Putamen (tissue), 1 donor: Measurements from ENCODE around the gene KPRP.

Experiments
- DNase-seq: peaks from one replicate; pipeline ENCODE4 v3.0.0-alpha.2; 2016; ENCODE audit warnings: low spot score

The KPRP gene

DNA sequence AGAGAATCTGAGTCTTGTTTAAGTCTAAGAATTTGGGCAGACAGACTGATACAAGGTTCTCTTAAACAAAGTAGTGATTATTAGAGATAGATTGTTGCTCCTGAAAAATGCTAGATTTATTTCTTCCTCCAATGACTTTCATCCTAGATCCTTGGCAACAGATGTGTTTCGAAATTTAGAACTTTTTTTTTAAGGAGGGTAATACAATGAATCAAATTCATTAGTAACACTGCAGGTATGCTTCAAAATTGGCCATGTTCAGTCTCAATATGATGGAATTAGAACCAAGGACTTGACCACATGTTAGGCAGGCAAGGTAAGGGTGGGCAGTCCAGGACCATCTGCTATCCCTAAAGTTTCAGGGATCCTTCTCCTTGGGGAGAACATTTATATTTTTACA lies 12.6 kb downstream of the KPRP start:
- DNase-seq: no peak

DNA sequence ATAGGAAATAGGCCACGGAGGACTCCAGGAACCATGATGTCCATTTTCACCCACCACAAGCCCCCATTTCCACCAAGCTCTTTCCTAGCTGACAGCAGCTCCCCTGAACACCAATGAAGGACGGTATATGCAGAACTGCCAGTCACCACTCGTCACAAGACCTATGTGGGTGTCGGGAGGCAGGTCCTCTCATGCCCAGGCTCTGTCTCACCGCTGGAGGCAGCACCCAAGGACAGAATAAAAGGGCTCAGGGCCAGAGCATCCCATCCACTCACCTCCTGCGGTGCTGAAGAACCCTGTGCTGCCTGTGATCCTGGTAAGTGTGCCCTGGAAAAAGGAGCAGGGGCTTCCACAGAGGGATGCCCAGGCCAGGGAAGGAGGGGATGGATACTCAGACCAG lies 17.1 kb downstream of the KPRP start, which contains the start of gene LCE1F:
Gene LCE1F, plus strand, starts transcription at position 266 of the 400 bp plus-strand sequence. CDS start 1,232 bp downstream, outside the sequence.
- no peak for DNase-seq

DNA sequence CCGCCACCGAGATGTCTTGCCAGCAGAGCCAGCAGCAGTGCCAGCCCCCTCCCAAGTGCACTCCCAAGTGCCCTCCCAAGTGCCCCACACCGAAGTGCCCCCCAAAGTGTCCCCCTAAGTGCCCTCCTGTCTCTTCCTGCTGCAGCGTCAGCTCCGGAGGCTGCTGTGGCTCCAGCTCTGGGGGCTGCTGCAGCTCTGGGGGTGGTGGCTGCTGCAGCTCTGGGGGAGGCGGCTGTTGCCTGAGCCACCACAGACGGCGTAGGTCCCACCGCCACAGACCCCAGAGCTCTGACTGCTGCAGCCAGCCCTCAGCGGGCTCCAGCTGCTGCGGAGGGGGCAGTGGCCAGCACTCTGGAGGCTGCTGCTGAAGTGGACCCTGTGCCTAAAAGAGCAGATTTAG lies 18.5 kb downstream of the KPRP start:
- no peak for DNase-seq

DNA sequence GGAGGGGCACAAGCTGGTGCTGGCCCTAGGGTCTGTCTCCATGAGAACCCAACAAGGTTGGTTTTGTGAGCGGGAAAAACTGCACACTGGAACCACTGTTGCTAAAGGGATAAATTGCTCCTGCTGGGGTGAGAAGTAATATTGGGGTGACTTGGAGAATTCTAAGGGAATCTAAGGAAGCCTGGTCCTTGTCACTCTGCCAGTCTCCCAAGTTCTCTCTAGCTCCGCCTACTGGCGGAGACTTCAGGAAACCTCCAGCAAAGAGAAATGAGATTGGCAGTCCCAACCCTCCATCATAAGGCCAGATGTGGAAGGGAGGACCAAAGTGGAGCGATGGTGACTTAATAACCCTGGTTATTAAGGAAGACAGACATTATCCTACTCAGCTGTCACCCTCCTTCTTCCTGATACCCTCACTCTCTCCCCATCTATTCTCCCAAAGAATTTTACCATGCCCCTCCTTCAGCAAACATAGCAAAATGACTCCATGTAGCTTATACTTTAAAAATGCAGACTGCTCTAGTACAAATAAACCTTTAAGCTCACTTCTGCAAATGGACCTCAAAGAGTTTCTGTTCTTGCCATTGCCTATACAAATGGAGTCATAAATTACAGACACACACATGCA lies 19.8 kb downstream of the KPRP start:
- no peak for DNase-seq

DNA sequence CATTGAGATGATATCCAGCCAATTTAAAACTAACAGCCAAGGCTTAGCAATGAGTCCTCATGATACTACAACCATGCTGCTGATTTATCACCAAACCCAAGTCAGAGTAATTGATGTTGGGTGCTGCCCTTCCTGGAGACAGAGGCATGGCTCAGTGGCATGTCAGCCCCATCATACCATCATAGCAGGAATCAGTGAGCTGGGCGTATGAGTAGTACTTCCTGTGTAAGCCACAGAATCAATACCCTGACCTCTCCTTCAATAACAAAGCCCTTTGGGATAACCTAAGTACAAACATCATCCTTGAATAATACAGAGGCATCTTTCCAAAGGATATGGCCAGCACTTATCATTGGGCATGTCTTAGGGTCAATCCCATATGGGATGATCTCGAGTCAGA lies 25.3 kb downstream of the KPRP start:
- DNase-seq: no peak

DNA sequence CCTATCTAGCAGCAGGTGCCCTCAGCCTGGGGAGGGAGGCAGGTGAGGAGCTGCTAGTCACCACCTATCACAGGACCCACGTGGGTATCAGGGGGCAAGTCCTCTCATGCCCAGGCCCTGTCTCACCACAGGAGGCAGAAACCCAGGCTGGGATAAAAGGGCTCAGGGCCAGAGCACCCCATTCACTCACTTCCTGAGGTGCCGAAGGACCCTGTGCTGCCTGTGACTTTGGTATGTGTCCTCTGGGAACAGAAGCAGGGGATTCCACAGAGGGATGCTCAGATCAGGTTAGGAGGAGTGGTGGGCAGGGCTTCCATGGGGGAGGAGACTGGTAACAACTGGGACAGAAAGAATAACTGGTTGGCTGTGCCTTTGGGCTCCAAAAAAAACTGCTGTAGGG lies 28.3 kb downstream of the KPRP start, which contains the start of gene LCE1E:
Gene LCE1E, plus strand, starts transcription at position 181 of the 400 bp plus-strand sequence. CDS start 1,043 bp downstream, outside the sequence.
- DNase-seq: no peak

DNA sequence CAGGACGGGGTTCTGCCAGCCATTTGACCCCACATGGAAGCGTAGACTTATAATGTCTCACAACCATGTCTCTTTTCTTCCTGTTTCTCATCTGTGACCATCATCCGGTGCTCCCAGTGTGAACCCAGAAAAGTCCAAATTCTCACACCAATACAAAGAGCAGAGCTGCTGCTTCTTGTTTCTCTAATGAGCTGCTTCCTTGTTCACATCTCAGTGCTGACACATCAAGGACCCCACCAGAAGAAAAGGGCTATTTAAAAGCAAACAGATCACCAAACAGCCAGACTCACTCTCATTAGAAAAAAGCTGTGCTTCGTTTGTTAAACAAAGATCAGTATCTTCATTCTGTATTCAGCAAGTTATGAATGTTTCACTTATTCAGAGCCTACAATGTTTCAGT lies 37.9 kb downstream of the KPRP start:
- no peak for DNase-seq

DNA sequence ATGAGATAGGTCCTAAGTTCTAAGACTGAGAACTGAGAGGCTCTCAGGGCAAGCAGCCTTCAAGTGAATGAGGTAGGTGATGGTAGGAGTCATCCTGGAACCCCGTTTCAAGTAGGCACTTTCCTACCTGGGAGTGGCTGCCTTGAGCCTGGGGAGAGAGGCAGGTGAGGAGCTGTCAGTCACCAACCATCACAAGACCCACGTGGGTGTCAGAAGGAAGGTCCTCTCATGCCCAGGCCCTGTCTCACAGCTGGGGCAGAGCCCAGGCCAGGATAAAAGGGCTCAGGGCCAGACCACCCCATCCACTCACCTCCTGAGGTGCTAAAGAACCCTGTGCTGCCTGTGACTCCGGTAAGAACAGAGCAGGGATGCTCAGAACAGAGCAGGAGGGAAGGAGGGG lies 38.6 kb downstream of the KPRP start, which contains the start of gene LCE1D:
Gene LCE1D, plus strand, starts transcription at position 301 of the 400 bp plus-strand sequence. CDS start 1,074 bp downstream, outside the sequence.
- DNase-seq: no peak

DNA sequence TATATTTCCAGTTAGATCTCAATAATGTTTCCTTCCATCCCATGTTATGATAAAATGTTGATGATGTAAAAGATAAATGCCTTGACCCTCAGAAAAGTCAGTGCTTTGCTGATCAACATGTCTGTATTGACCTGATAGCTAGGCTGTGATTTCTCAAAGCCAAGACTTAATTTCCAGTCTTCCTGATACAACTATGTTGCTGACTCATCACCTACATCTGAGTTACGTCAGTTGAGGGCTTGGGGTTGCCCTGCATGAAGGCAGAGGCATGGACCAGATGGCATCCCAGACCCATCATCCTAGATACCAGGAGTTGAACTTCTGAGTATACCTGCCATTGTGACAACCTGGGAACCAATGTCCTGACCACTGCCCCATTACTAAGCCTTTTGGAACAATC lies 43.5 kb downstream of the KPRP start:
- no peak for DNase-seq

DNA sequence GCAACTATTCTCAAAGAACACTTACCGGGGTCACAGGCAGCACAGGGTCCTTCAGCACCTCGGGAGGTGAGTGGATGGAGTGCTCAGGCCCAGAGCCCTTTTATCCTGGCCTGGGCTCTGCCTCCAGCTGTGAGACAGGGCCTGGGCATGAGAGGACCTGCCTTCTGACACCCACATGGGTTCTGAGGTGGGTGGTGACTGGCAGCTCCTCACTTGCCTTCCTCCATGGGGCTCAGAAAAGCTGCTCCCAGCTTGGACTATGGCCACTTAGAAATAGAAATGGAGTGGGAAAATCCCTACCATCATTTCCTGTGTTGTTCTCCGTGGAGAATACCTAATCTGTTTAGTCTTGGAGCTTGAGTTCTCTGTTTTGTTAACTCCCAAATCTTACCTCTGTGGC lies 48.8 kb downstream of the KPRP start, which contains the start of gene LCE1C:
Gene LCE1C, minus strand, starts transcription at position 76 of the 400 bp plus-strand sequence. CDS start 1,173 bp downstream, outside the sequence.
- no peak for DNase-seq

DNA sequence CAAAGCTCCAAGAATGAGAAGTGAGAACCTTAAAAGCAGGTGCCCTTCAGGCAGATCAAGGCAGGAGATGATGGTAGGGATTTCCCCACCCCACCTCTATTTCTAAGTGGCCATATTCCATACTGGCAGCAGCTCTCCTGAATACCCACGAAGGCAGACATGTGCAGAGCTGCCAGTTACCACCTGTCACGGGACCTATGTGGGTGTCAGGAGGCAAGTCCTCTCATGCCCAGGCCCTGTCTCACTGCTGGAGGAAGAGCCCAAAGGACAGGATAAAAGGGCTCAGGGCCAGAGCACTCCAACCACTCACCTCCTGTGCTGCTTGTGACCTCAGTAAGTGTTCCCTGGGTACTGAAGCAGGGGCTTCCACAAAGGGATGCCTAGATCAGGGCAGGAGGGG lies 53.2 kb downstream of the KPRP start:
- no peak for DNase-seq
